HL-60 (cell line): ENCODE results near the gene KIAA1217.

Source experiments
- DNase-seq, 2 experiments: peaks; one replicate each; pipeline ENCODE4 v3.0.0-alpha.2; 2010 to 2020; ENCODE audit warnings: low read depth in 1 of 2, low spot score in 1 of 2
- H3K27ac ChIP-seq: fragments of 250-450 bp; sonication (Bioruptor Pico); replicated peaks from 2 replicates; pipeline ENCODE4 v1.5.1; 2020; ENCODE audit warnings: mild to moderate bottlenecking, moderate library complexity
- H3K27me3 ChIP-seq: fragments of 250-450 bp; sonication (Bioruptor Pico); 2 replicates; pipeline ENCODE4 v1.5.1; 2021; ENCODE audit warnings: mild to moderate bottlenecking, moderate library complexity; ENCODE audit not compliant: insufficient read depth, poor library complexity, severe bottlenecking
- H3K4me3 ChIP-seq: replicated peaks from 2 replicates; pipeline ENCODE4 v1.5.1; 2011; ENCODE audit warnings: mild to moderate bottlenecking, control low read depth, low read length; ENCODE audit not compliant: insufficient read depth
- CTCF ChIP-seq: IDR thresholded peaks from one replicate; pipeline ENCODE4 v1.5.1; 2011; ENCODE audit warnings: low read length, control low read depth, inconsistent platforms; ENCODE audit not compliant: insufficient read depth
- GABPA ChIP-seq: IDR thresholded peaks from 2 replicates; pipeline ENCODE4 v1.6.1; 2012; ENCODE audit warnings: low read depth
- POLR2AphosphoS5 ChIP-seq: IDR thresholded peaks from 2 replicates; pipeline ENCODE4 v1.6.1; 2012; ENCODE audit warnings: low read depth
- REST ChIP-seq: IDR thresholded peaks from 2 replicates; pipeline ENCODE4 v1.6.1; 2012; ENCODE audit warnings: low read depth; ENCODE audit not compliant: insufficient replicate concordance
- SPI1 ChIP-seq: IDR thresholded peaks from 2 replicates; pipeline ENCODE4 v1.6.1; 2012; ENCODE audit warnings: low read depth, mild to moderate bottlenecking, borderline replicate concordance

The KIAA1217 gene

GRCh38 chr10:24448351-24448999 lies 239.5 kb downstream of the KIAA1217 start:
- DNase-seq = no peak
- TF ChIP-seq SPI1 = no peak
- Histone ChIP-seq H3K27ac (no peak overlapping the region), H3K4me3 (no peak overlapping the region), H3K27me3 (no peaks in the 10 kb centered on the region)

GRCh38 chr10:24449321-24449740 lies 240.4 kb downstream of the KIAA1217 start:
- Histone ChIP-seq H3K27ac (no peak overlapping the region), H3K27me3 (no peaks in the 10 kb centered on the region), H3K4me3 (no peak overlapping the region)
- no peak for TF ChIP-seq SPI1
- TF ChIP-seq GABPA = no peak
- no peak for TF ChIP-seq POLR2AphosphoS5
- TF ChIP-seq CTCF = no peak
- no peak for TF ChIP-seq REST
- DNase-seq = no peak

GRCh38 chr10:24449769-24450310 lies 240.9 kb downstream of the KIAA1217 start:
- H3K27ac ChIP-seq = no peak overlapping the region
- TF ChIP-seq GABPA = no peak
- TF ChIP-seq CTCF = no peak
- TF ChIP-seq REST = no peak
- TF ChIP-seq POLR2AphosphoS5 = no peak
- no peak for TF ChIP-seq SPI1
- H3K4me3 ChIP-seq = no peak overlapping the region
- DNase-seq = no peak
- no peaks in the 10 kb centered on the region for H3K27me3 ChIP-seq

GRCh38 chr10:24451325-24451820 lies 242.4 kb downstream of the KIAA1217 start:
- H3K27me3 ChIP-seq = no peaks in the 10 kb centered on the region
- H3K27ac ChIP-seq = no peak overlapping the region
- TF ChIP-seq CTCF (no peak), REST (no peak), GABPA (no peak), POLR2AphosphoS5 (no peak), SPI1 (no peak)
- DNase-seq = no peak
- H3K4me3 ChIP-seq = no peak overlapping the region
